Panc1 (cell line): ENCODE measurements around the gene SETD2. TPM values are rescaled to one million over a fixed set of nuclear protein-coding genes. Genes with fewer than 3 reads are reported as not detected.

ENCODE experiments used
- ATAC-seq: fragments of 200-7000 bp; cut with Tn5 transposase; 2 replicates; pipeline ENCODE4 v1.9.1; 2020; ENCODE audit warnings: mild to moderate bottlenecking, moderate library complexity
- BruUV-seq: library from RNA; stranded (reverse); fragments of 400-500 nt; replicated peaks from 2 replicates; lab custom pipeline; 2021; lab: Mats Ljungman, UMichigan
- CTCF ChIA-PET: fragments of 300-600 bp; sonication (Branson Sonifier 250); formaldehyde crosslinking; loops from one replicate; lab custom pipeline; 2022; ENCODE audit warnings: antibody characterized with exemption; lab: Charles Lee
- POLR2A ChIA-PET: fragments of 300-600 bp; sonication (Branson Sonifier 250); formaldehyde crosslinking; loops from one replicate; lab custom pipeline; 2022; ENCODE audit warnings: antibody characterized with exemption; lab: Charles Lee
- DNase-seq: peaks from one replicate; pipeline ENCODE4 v3.0.0-alpha.2; 2010; ENCODE audit warnings: low read depth, low spot score
- H3K27ac ChIP-seq: 2 replicates; pipeline ENCODE4 v1.5.1; 2011; ENCODE audit warnings: mild to moderate bottlenecking, low read length, inconsistent platforms
- H3K27me3 ChIP-seq: fragments of 200-500 bp; sonication (Bioruptor generic); 2 replicates; pipeline ENCODE4 v1.6.0; 2014; ENCODE audit warnings: low read length, inconsistent platforms; ENCODE audit not compliant: control insufficient read depth, insufficient read depth
- H3K36me3 ChIP-seq: fragments of 200-500 bp; sonication (Bioruptor generic); 2 replicates; pipeline ENCODE4 v1.5.1; 2014; ENCODE audit warnings: inconsistent platforms, mild to moderate bottlenecking, low read length, moderate library complexity; ENCODE audit not compliant: control insufficient read depth, insufficient read depth
- H3K4me1 ChIP-seq: 2 replicates; pipeline ENCODE4 v1.5.1; 2011; ENCODE audit warnings: inconsistent platforms, mild to moderate bottlenecking, low read length, moderate library complexity; ENCODE audit not compliant: control insufficient read depth, insufficient read depth
- H3K4me3 ChIP-seq, 2 experiments: 2 replicates each; pipeline ENCODE4 v1.5.1; 2011 to 2012; ENCODE audit warnings: low read depth in 2 of 2, low read length in 2 of 2, mild to moderate bottlenecking in 2 of 2, inconsistent platforms in 1 of 2, moderate library complexity in 1 of 2
- H3K9me3 ChIP-seq: fragments of 200-500 bp; sonication (Bioruptor generic); 2 replicates; pipeline ENCODE4 v1.5.1; 2014; ENCODE audit warnings: low read depth, mild to moderate bottlenecking, inconsistent platforms, low read length, moderate library complexity; ENCODE audit not compliant: control insufficient read depth, insufficient read depth
- POLR2AphosphoS5 ChIP-seq: IDR thresholded peaks from 2 replicates; pipeline ENCODE4 v1.6.1; 2012; ENCODE audit warnings: mild to moderate bottlenecking, low read depth, low read length, moderate library complexity
- SIN3A ChIP-seq: IDR thresholded peaks from 2 replicates; pipeline ENCODE4 v1.6.1; 2012; ENCODE audit warnings: low read depth, mild to moderate bottlenecking, low read length, moderate library complexity, borderline replicate concordance; ENCODE audit not compliant: insufficient read depth
- TCF7L2 ChIP-seq: IDR thresholded peaks from 2 replicates; pipeline ENCODE4 v1.6.1; 2011; ENCODE audit warnings: mild to moderate bottlenecking, low read depth, low read length, inconsistent platforms
- in situ Hi-C: cut with HindIII; loops from 2 replicates; pipeline ENCODE4 v1.10.0; 2016; ENCODE audit warnings: low sequenced_read_pairs, low pct_unique_long_range_greater_than_20kb
- intact Hi-C: fragments of 100-400 bp; cut with micrococcal nuclease; formaldehyde crosslinking; loops from one replicate; pipeline ENCODE4 v1.10.0; 2022; ENCODE audit not compliant: unreplicated experiment
- total RNA-seq: library from RNA; stranded (reverse); gene quantifications from one replicate; pipeline ENCODE4 v1.2.1, GENCODE V29; 2021; ENCODE audit not compliant: unreplicated experiment
- TF ChIP-seq, protein P1 (sequence below), 2 experiments: IDR thresholded peaks; 2 replicates each; pipeline ENCODE4 v1.6.1; 2011 to 2012; ENCODE audit warnings: low read depth in 2 of 2, control low read depth in 1 of 2, low read length in 1 of 2, mild to moderate bottlenecking in 1 of 2, moderate library complexity in 1 of 2; ENCODE audit not compliant: insufficient read depth in 1 of 2
- TF ChIP-seq, protein P2 (sequence below): fragments of 450-650 bp; IDR thresholded peaks from 2 replicates; pipeline ENCODE4 v1.5.1; 2017; ENCODE audit warnings: mild to moderate bottlenecking

The SETD2 gene
- total RNA-seq, 1 experiment from 2014 or later = 32.6 TPM

DNA sequence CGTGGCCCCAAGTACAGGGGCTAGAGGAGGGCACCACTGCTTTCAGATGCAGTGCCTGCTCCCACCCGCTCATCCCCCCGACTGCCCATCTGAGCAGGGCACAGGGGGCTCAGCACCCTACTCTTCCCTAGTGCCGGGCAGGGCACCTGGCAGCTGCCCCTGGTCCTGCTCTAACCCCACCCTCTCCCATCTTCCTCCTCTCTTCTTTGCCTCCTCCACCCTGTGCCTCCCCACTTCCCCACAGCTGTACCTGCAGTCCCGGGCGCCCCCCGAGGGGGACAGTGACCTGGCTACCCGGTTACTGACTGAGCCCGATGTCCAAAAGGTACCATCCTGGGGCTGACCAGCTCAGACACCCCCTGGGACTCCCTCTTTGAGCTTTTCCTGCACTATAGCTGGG is 171.7 kb downstream of the SETD2 start:
- intact Hi-C loops = loop anchor here (10.0 kb wide), 1 partner anchor 67 kb away; no protein-coding TSS in a partner anchor
- POLR2A ChIA-PET = no interaction called here

DNA sequence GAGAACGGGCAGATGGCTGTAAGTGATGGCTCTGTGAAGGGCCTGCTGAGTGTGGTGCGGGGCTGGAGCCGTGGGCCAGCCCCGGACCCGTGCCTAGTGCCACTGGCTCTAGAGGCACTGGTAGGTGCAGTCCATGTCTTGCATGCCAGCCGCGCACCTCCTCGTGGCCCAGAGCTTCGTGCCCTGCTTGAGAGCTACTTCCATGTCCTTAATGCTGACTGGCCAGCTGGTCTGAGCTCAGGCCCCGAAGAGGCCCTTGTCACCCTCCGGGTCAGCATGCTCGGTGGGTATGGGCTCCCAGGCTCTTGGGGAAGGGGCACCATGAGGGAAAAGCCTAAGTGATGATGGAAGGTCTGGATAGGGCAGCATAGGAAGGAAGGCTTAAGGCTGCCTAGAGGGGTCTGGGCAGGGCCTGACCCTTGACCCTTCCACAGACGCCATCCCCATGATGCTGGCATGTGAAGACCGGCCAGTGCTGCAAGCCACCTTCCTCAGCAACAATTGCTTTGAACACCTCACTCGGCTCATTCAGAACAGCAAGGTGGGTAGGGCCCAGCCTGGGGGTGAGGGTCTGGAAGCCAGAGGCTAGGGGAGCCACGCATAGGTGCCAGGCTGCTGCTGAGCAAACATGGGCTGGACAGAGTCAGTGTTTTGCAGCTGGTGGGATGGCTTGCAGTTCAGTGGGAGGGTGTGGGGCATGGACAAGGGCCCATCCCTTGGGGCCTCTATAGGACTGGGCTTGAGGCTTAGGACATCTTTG is 172.3 kb downstream of the SETD2 start:
- ATAC-seq = no peak
- no peaks in the 10 kb centered on the region for H3K4me1 ChIP-seq
- CTCF ChIA-PET = no interaction called here
- no TSS peak for BruUV-seq
- no peaks in the 10 kb centered on the region for H3K9me3 ChIP-seq
- no peak for DNase-seq
- no peaks in the 10 kb centered on the region for H3K36me3 ChIP-seq
- POLR2A ChIA-PET = no interaction called here
- no peak for TF ChIP-seq TCF7L2
- TF ChIP-seq POLR2AphosphoS5 = no peak
- TF ChIP-seq SIN3A = no peak
- TF ChIP-seq, protein P1, sequence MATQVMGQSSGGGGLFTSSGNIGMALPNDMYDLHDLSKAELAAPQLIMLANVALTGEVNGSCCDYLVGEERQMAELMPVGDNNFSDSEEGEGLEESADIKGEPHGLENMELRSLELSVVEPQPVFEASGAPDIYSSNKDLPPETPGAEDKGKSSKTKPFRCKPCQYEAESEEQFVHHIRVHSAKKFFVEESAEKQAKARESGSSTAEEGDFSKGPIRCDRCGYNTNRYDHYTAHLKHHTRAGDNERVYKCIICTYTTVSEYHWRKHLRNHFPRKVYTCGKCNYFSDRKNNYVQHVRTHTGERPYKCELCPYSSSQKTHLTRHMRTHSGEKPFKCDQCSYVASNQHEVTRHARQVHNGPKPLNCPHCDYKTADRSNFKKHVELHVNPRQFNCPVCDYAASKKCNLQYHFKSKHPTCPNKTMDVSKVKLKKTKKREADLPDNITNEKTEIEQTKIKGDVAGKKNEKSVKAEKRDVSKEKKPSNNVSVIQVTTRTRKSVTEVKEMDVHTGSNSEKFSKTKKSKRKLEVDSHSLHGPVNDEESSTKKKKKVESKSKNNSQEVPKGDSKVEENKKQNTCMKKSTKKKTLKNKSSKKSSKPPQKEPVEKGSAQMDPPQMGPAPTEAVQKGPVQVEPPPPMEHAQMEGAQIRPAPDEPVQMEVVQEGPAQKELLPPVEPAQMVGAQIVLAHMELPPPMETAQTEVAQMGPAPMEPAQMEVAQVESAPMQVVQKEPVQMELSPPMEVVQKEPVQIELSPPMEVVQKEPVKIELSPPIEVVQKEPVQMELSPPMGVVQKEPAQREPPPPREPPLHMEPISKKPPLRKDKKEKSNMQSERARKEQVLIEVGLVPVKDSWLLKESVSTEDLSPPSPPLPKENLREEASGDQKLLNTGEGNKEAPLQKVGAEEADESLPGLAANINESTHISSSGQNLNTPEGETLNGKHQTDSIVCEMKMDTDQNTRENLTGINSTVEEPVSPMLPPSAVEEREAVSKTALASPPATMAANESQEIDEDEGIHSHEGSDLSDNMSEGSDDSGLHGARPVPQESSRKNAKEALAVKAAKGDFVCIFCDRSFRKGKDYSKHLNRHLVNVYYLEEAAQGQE (IDR thresholded peaks at IDR 0.05; ENCODE audit: insufficient read depth in 1 of 2, low read depth in 2 of 2, low read length in 1 of 2) = no peak
- TF ChIP-seq, protein P2, sequence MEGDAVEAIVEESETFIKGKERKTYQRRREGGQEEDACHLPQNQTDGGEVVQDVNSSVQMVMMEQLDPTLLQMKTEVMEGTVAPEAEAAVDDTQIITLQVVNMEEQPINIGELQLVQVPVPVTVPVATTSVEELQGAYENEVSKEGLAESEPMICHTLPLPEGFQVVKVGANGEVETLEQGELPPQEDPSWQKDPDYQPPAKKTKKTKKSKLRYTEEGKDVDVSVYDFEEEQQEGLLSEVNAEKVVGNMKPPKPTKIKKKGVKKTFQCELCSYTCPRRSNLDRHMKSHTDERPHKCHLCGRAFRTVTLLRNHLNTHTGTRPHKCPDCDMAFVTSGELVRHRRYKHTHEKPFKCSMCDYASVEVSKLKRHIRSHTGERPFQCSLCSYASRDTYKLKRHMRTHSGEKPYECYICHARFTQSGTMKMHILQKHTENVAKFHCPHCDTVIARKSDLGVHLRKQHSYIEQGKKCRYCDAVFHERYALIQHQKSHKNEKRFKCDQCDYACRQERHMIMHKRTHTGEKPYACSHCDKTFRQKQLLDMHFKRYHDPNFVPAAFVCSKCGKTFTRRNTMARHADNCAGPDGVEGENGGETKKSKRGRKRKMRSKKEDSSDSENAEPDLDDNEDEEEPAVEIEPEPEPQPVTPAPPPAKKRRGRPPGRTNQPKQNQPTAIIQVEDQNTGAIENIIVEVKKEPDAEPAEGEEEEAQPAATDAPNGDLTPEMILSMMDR = no peak
- intact Hi-C loops = loop anchor here (10.0 kb wide), 1 partner anchor 67 kb away; no protein-coding TSS in a partner anchor
- no peak overlapping the region for H3K27ac ChIP-seq
- H3K4me3 ChIP-seq = no peak overlapping the region
- in situ Hi-C loops = no loop called here
- no peaks in the 10 kb centered on the region for H3K27me3 ChIP-seq

More for the DNA sequence above, 171.7 kb downstream of the SETD2 start:
- Histone ChIP-seq H3K4me3 (no peak overlapping the region), H3K9me3 (no peaks in the 10 kb centered on the region), H3K27me3 (no peaks in the 10 kb centered on the region), H3K27ac (no peak overlapping the region), H3K4me1 (no peaks in the 10 kb centered on the region), H3K36me3 (no peaks in the 10 kb centered on the region)
- CTCF ChIA-PET = no interaction called here
- no peak for ATAC-seq
- in situ Hi-C loops = no loop called here
- TF ChIP-seq POLR2AphosphoS5 (no peak), TCF7L2 (no peak), SIN3A (no peak)
- TF ChIP-seq, protein P2 = no peak
- TF ChIP-seq, protein P1 (IDR thresholded peaks at IDR 0.05; ENCODE audit: insufficient read depth in 1 of 2, low read depth in 2 of 2, low read length in 1 of 2) = no peak
- no peak for DNase-seq
- no TSS peak for BruUV-seq
